T-cell (primary cell): ENCODE measurements around the gene SUPT3H. TPM values are rescaled to one million over a fixed set of nuclear protein-coding genes. Genes with fewer than 3 reads are reported as not detected.
"Not testable (repeated sequence)": the region's sequence is repeated elsewhere in the genome, so short reads cannot be mapped to it uniquely, and the experiment has no call there.

Experiments used
- ATAC-seq, 4 experiments: fragments of 200-7000 bp in 3 of 4; fragments of 150-1000 bp in 1 of 4; cut with Tn5 transposase; replicated peaks in 1 of 4; 1 replicate in 3 of 4; 2 replicates in 1 of 4; pipeline ENCODE4 v1.10.0; 2021; ENCODE audit warnings: moderate library complexity in 3 of 4, mild to moderate bottlenecking in 2 of 4, moderate number of reproducible peaks in 1 of 4
- CTCF ChIA-PET, 2 donors: fragments of 300-600 bp; sonication (Branson Sonifier 250); formaldehyde crosslinking; loops; one replicate each; lab custom pipeline; 2022; ENCODE audit warnings: antibody characterized with exemption in 2 of 2; lab: Charles Lee
- POLR2A ChIA-PET, 2 donors: fragments of 300-600 bp; sonication (Branson Sonifier 250); formaldehyde crosslinking; loops; one replicate each; lab custom pipeline; 2022; ENCODE audit warnings: antibody characterized with exemption in 2 of 2; lab: Charles Lee
- DNase-seq, 35 experiments: peaks; one replicate each; pipeline versions ENCODE4 v3.0.0 to v3.0.0-alpha.2; 2013 to 2023
- H3K27ac ChIP-seq: one replicate; pipeline ENCODE4 v1.5.1; 2013; ENCODE audit warnings: low read length
- H3K27me3 ChIP-seq, 2 experiments: replicated peaks in 1 of 2; 1 replicate in 1 of 2; 2 replicates in 1 of 2; pipeline versions ENCODE4 v1.6.1 to v1.7.0; 2013; ENCODE audit warnings: low read length in 1 of 2, mixed read lengths in 1 of 2; ENCODE audit not compliant: control insufficient read depth in 2 of 2, insufficient read depth in 2 of 2; ENCODE audit errors: extremely low read depth in 1 of 2
- H3K36me3 ChIP-seq, 2 donors: 1 replicate in 1 of 2; 2 replicates in 1 of 2; pipeline versions ENCODE4 v1.6.1 to v1.7.0; 2013; ENCODE audit warnings: low read length in 1 of 2; ENCODE audit not compliant: control insufficient read depth in 2 of 2, insufficient read depth in 1 of 2; ENCODE audit errors: extremely low read depth in 1 of 2
- H3K4me1 ChIP-seq, 2 experiments: 1 replicate in 1 of 2; 2 replicates in 1 of 2; pipeline versions ENCODE4 v1.6.1 to v1.7.0; 2013; ENCODE audit warnings: low read length in 2 of 2, mixed read lengths in 1 of 2; ENCODE audit not compliant: insufficient read depth in 2 of 2, control insufficient read depth in 1 of 2; ENCODE audit errors: extremely low read depth in 1 of 2
- H3K4me3 ChIP-seq, 2 donors: 1 replicate in 1 of 2; 2 replicates in 1 of 2; pipeline versions ENCODE4 v1.5.1 to v1.7.0; 2013; ENCODE audit warnings: mild to moderate bottlenecking in 2 of 2, low read length in 1 of 2, moderate library complexity in 1 of 2; ENCODE audit not compliant: control insufficient read depth in 1 of 2; ENCODE audit errors: extremely low read depth in 1 of 2
- H3K9me3 ChIP-seq: 2 replicates; pipeline ENCODE4 v1.7.0; 2013
- H3K27ac Mint-ChIP-seq, 2 donors: one replicate each; pipeline ENCODE4 v1.8.0; 2020 to 2021; ENCODE audit warnings: mild to moderate bottlenecking in 2 of 2, mixed read lengths in 2 of 2
- H3K27me3 Mint-ChIP-seq, 2 donors: one replicate each; pipeline ENCODE4 v1.8.0; 2021 to 2022; ENCODE audit warnings: mixed read lengths in 2 of 2
- H3K36me3 Mint-ChIP-seq: one replicate; pipeline ENCODE4 v1.8.0; 2021; ENCODE audit warnings: mixed read lengths
- H3K4me1 Mint-ChIP-seq, 3 donors: one replicate each; pipeline ENCODE4 v1.8.0; 2020 to 2022; ENCODE audit warnings: mixed read lengths in 3 of 3, mild to moderate bottlenecking in 1 of 3
- H3K4me3 Mint-ChIP-seq, 3 donors: one replicate each; pipeline ENCODE4 v1.8.0; 2020 to 2022; ENCODE audit warnings: mild to moderate bottlenecking in 3 of 3, mixed read lengths in 3 of 3, moderate library complexity in 3 of 3
- H3K9me3 Mint-ChIP-seq, 3 donors: one replicate each; pipeline ENCODE4 v1.8.0; 2020 to 2022; ENCODE audit warnings: mixed read lengths in 3 of 3
- WGBS: methylation state at CpG from one replicate; pipeline ENCODE4 v1.1.5; 2013; ENCODE audit warnings: missing lambda C conversion rate; ENCODE audit not compliant: insufficient coverage; 5-methylcytosine and 5-hydroxymethylcytosine counted together
- total RNA-seq, 35 experiments: library from RNA in 6 of 35; stranded (reverse) in 6 of 35; fragments of 120-200 nt in 1 of 35; gene quantifications; one replicate each; pipeline versions ENCODE4 v1.2.1 to v1.2.4 and lab custom pipeline; 2013 to 2026

The SUPT3H gene
- total RNA-seq, 5 donors from 2014 or later (not counting 1 experiment from before 2014, with no cell fraction given) = 9.3 to 12.9 (median 10.7) TPM

- Mint-ChIP-seq H3K4me3 (no peak overlapping the region), H3K9me3 (peaks cover 0 to 4% (median 0%) of the 10 kb centered on the region in 3 donors), H3K4me1 (peaks cover 9 to 18% (median 15%) of the 10 kb centered on the region in 3 donors), H3K27ac (no peak overlapping the region), H3K27me3 (no peaks in the 10 kb centered on the region), H3K36me3 (no peaks in the 10 kb centered on the region)
- no CpG with 5 or more reads among the region's 2 CpGs for WGBS
- no peaks in the 10 kb centered on the region for H3K27me3 ChIP-seq
- H3K9me3 ChIP-seq = no peaks in the 10 kb centered on the region
- H3K27ac ChIP-seq = no peak overlapping the region
- no peak for DNase-seq
- H3K4me1 ChIP-seq = peaks cover 0 to 1% of the 10 kb centered on the region in 2 experiments
- H3K4me3 ChIP-seq = no peak overlapping the region
- ATAC-seq = no peak
- CTCF ChIA-PET = no interaction called here
- no peaks in the 10 kb centered on the region for H3K36me3 ChIP-seq
- POLR2A ChIA-PET = no interaction called here
These were observed 333.6 kb downstream of the SUPT3H start for GRCh38 chr6:45044086-45044485.

DNA sequence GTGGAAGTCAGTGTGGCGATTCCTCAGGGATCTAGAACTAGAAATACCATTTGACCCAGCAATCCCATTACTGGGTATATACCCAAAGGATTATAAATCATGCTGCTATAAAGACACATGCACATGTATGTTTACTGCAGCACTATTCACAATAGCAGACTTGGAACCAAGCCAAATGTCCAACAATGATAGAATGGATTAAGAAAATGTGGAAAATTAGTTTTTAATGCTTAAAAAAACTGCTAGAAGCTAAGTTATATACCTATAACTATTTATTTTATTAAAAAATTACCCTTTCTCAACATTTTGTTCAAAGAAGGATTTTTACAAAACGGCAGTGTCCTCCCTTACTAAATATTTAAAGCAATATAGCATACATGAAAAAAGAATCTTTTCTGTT lies 335.1 kb downstream of the SUPT3H start:
- H3K9me3 Mint-ChIP-seq, ATAC-seq, DNase-seq, H3K4me3 ChIP-seq, H3K27me3 Mint-ChIP-seq, H3K36me3 ChIP-seq, H3K36me3 Mint-ChIP-seq, H3K4me3 Mint-ChIP-seq, H3K27ac ChIP-seq, H3K4me1 ChIP-seq, H3K27ac Mint-ChIP-seq, H3K27me3 ChIP-seq, POLR2A ChIA-PET, H3K9me3 ChIP-seq, CTCF ChIA-PET, H3K4me1 Mint-ChIP-seq: not testable (repeated sequence)
- no CpG with 5 or more reads among the region's 2 CpGs for WGBS

GRCh38 chr6:45038226-45038625 lies 339.5 kb downstream of the SUPT3H start:
- Mint-ChIP-seq H3K4me3 (no peak overlapping the region), H3K9me3 (no peaks in the 10 kb centered on the region), H3K36me3 (no peaks in the 10 kb centered on the region), H3K27me3 (no peaks in the 10 kb centered on the region), H3K4me1 (no peaks in the 10 kb centered on the region), H3K27ac (no peak overlapping the region)
- no peaks in the 10 kb centered on the region for H3K4me1 ChIP-seq
- H3K9me3 ChIP-seq = no peaks in the 10 kb centered on the region
- no peaks in the 10 kb centered on the region for H3K27me3 ChIP-seq
- ChIA-PET POLR2A (interaction anchor here in 1 of 2 donors (0.6 kb wide), 1 partner anchor 312 kb away, joined by 3 read pairs; no protein-coding TSS in a partner anchor), CTCF (no interaction called here)
- H3K27ac ChIP-seq = no peak overlapping the region
- WGBS = no CpG with 5 or more reads among the region's 1 CpG
- ATAC-seq = no peak
- H3K4me3 ChIP-seq = no peak overlapping the region
- no peak for DNase-seq
- no peaks in the 10 kb centered on the region for H3K36me3 ChIP-seq

DNA sequence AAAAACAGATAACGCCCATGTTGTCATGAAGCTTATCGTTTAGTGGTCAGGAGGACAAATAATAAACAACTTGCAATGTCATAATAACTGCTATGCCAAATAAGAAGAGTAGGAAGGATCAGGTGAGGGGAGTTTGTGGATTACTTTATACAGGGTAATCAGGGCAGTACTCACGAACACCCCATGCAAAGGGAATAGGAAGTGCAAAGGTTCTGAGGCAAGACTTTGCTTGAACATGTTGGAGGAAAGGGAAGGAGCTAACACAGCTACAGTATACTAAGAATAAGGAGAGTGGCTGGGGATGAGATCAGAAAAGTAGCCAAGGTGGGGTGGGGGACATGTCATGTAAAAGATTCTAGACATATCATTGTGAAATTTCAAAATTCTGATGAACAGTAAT lies 341.6 kb downstream of the SUPT3H start:
- no CpG with 5 or more reads among the region's 3 CpGs for WGBS
- Mint-ChIP-seq H3K4me3 (no peak overlapping the region), H3K27me3 (no peaks in the 10 kb centered on the region), H3K27ac (no peak overlapping the region), H3K4me1 (peaks cover 0 to 6% (median 0%) of the 10 kb centered on the region in 3 donors), H3K36me3 (no peaks in the 10 kb centered on the region), H3K9me3 (no peaks in the 10 kb centered on the region)
- Histone ChIP-seq H3K36me3 (no peaks in the 10 kb centered on the region), H3K4me3 (no peak overlapping the region), H3K27me3 (no peaks in the 10 kb centered on the region), H3K9me3 (no peaks in the 10 kb centered on the region), H3K27ac (no peak overlapping the region), H3K4me1 (no peaks in the 10 kb centered on the region)
- ChIA-PET POLR2A (no interaction called here), CTCF (no interaction called here)
- no peak for DNase-seq
- ATAC-seq = no peak

DNA sequence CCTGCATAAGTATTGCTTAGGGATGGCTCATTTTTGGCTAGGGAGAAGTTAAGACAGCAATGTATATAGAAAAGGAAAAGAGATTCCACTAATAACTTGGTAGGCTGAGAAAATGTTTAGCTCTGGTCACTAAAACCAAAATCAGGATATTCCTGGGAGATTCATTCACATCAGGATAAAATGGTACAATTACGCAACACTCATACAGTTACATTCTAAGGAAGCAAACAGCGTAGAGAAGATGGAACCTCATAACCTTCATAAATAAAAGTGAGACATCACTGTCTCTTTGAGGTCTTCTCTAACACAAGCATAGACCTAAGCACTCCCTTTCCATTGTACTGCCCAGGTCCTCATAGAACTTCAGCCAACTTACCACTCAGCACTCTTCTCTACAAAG lies 345.3 kb downstream of the SUPT3H start:
- Histone ChIP-seq H3K27me3 (no peaks in the 10 kb centered on the region), H3K27ac (no peak overlapping the region), H3K4me3 (no peak overlapping the region), H3K9me3 (peaks cover 3% of the 10 kb centered on the region), H3K36me3 (no peaks in the 10 kb centered on the region), H3K4me1 (no peaks in the 10 kb centered on the region)
- ATAC-seq (no peak), DNase-seq (no peak)
- Mint-ChIP-seq H3K27me3 (no peaks in the 10 kb centered on the region), H3K4me1 (peaks cover 0 to 6% (median 0%) of the 10 kb centered on the region in 3 donors), H3K27ac (no peak overlapping the region), H3K36me3 (peaks cover 7% of the 10 kb centered on the region), H3K9me3 (peaks cover 8 to 12% (median 8%) of the 10 kb centered on the region in 3 donors), H3K4me3 (no peak overlapping the region)
- WGBS = 86% methylated on average over 1 of the region's 2 CpGs
- ChIA-PET POLR2A (no interaction called here), CTCF (no interaction called here)

- H3K4me1 Mint-ChIP-seq = peaks cover 0 to 6% (median 2%) of the 10 kb centered on the region in 3 donors
- no peaks in the 10 kb centered on the region for H3K27me3 ChIP-seq
- peaks cover 10% of the 10 kb centered on the region for H3K36me3 Mint-ChIP-seq
- ChIA-PET CTCF (no interaction called here), POLR2A (no interaction called here)
- H3K4me1 ChIP-seq = no peaks in the 10 kb centered on the region
- ATAC-seq = no peak
- no peak overlapping the region for H3K27ac Mint-ChIP-seq
- H3K27ac ChIP-seq = no peak overlapping the region
- no peaks in the 10 kb centered on the region for H3K27me3 Mint-ChIP-seq
- peaks cover 7% of the 10 kb centered on the region for H3K9me3 ChIP-seq
- H3K4me3 Mint-ChIP-seq = no peak overlapping the region
- DNase-seq = no peak
- H3K36me3 ChIP-seq = no peaks in the 10 kb centered on the region
- peaks cover 8 to 17% (median 11%) of the 10 kb centered on the region in 3 donors for H3K9me3 Mint-ChIP-seq
- H3K4me3 ChIP-seq = no peak overlapping the region
- WGBS = no CpG with 5 or more reads among the region's 1 CpG
These were observed 346.1 kb downstream of the SUPT3H start for GRCh38 chr6:45031601-45032000.

DNA sequence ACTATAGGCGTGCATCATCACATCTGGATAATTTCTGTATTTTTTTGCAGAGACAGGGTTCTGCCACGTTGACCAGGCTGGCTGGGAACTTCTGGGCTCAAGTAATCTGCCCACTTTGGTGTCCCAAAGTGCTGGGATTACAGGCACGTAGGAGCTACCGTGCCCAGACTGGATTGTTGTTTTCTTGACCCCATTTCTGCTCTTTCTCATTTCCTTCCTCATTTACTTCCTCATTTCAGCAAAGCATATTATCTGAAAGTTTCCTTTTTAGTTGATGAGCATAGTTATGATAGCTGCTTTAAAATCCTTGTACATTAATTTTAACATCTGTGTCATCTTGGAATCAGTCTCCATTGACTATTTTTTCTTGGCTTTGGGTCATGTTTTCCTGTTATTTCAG lies 350.6 kb downstream of the SUPT3H start:
- DNase-seq = no peak
- ATAC-seq = no peak
- H3K9me3 Mint-ChIP-seq = peaks cover 14 to 22% (median 14%) of the 10 kb centered on the region in 3 donors
- 88% methylated on average over 2 of the region's 4 CpGs for WGBS
- H3K36me3 ChIP-seq = no peaks in the 10 kb centered on the region
- no peaks in the 10 kb centered on the region for H3K27me3 ChIP-seq
- peaks cover 7% of the 10 kb centered on the region for H3K9me3 ChIP-seq
- H3K27ac Mint-ChIP-seq = no peak overlapping the region
- ChIA-PET CTCF (no interaction called here), POLR2A (interaction anchor here in 1 of 2 donors (0.6 kb wide), 1 partner anchor 159 kb away, joined by 4 read pairs; no protein-coding TSS in a partner anchor)
- H3K4me3 Mint-ChIP-seq = no peak overlapping the region
- peaks cover 6 to 13% (median 10%) of the 10 kb centered on the region in 3 donors for H3K4me1 Mint-ChIP-seq
- H3K27me3 Mint-ChIP-seq = no peaks in the 10 kb centered on the region
- H3K36me3 Mint-ChIP-seq = peaks cover 15% of the 10 kb centered on the region
- H3K4me1 ChIP-seq = no peaks in the 10 kb centered on the region
- no peak overlapping the region for H3K27ac ChIP-seq
- no peak overlapping the region for H3K4me3 ChIP-seq
